ENCODE measurements around the gene CHSY1.

DNA sequence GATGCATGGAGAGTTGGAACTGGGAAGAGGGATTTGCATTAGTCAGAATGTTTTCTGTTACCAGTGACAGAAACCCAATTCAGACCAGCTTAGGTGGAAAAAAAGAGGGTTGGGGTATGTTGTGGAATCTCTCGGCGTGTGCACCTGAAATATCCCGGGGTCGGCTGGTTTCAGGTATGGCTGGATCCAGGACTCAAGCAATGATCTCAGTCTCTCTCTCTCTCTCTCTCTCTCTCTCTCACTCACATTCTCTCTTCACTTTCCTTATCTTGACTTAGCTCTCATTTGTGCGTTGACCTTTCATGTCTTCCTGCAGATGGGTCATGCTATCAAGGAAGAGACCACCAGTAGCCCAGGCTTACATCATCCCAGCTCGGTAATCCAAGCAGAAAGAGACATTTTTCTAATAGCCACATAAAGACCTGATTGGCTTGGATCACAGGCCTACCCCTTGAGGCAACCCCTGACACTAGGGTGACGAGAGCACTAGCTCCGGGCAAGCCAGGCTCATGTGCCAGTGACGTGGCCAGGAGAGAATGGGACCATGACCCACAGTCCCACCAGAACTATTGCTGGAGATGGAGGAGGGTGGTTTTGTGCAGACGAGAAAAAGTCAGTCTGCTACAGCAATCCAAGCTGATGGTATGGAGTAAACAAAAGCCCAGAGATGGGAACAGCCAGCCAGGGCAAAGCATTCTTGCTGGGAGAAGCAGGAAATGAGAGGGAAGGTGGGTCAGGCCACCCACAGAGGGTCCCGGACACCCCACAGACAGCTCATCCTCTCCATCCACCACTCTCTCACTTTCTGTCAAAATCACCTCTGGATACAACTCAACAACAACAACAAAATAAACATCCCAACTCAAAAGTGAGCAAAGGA, 91.7 kb downstream of the CHSY1 start:
- TF ChIP-seq CTCF (IDR thresholded peaks at IDR 0.05) (no peak), EZH2 (IDR thresholded peaks at IDR 0.05; ENCODE audit: borderline replicate concordance, insufficient read depth, low read depth, low read length, poor library complexity, severe bottlenecking) (no peak)
